Measurements from ENCODE around the gene IL1B.

IL1B gene

GRCh38 chr2:112881217-112881985 lies 44.8 kb upstream of the IL1B start:
- H3K4me3 ChIP-seq (ENCODE audit: low read depth, low read length): no peak overlapping the region
- DNase-seq (ENCODE audit: low read depth): peak; percentile 96
- TF ChIP-seq CTCF (IDR thresholded peaks at IDR 0.05; ENCODE audit: low read depth, low read length) (no peak), MYC (IDR thresholded peaks at IDR 0.05; ENCODE audit: low read depth, low read length) (peak; percentile 48), POLR2A (IDR thresholded peaks at IDR 0.05; ENCODE audit: extremely low read depth, insufficient read length) (no peak), MAX (IDR thresholded peaks at IDR 0.05; ENCODE audit: low read depth, low read length) (peak; percentile 69)

GRCh38 chr2:112880696-112881095 lies 44.1 kb upstream of the IL1B start:
- no peak for TF ChIP-seq MYC (IDR thresholded peaks at IDR 0.05; ENCODE audit: low read depth, low read length)
- TF ChIP-seq CTCF (IDR thresholded peaks at IDR 0.05; ENCODE audit: low read depth, low read length): no peak
- TF ChIP-seq MAX (IDR thresholded peaks at IDR 0.05; ENCODE audit: low read depth, low read length): no peak
- no peak for TF ChIP-seq POLR2A (IDR thresholded peaks at IDR 0.05; ENCODE audit: extremely low read depth, insufficient read length)

GRCh38 chr2:112880091-112880531 lies 43.5 kb upstream of the IL1B start:
- no peak overlapping the region for H3K4me3 ChIP-seq (ENCODE audit: low read depth, low read length)
- 0 out of 2 replicates have a peak, but pooled peaks have one; percentile 8 for TF ChIP-seq MAX (IDR thresholded peaks at IDR 0.05; ENCODE audit: low read depth, low read length)
- no peak for TF ChIP-seq POLR2A (IDR thresholded peaks at IDR 0.05; ENCODE audit: extremely low read depth, insufficient read length)
- DNase-seq (ENCODE audit: low read depth): peak; percentile 26

More at GRCh38 chr2:112880696-112881095, 44.1 kb upstream of the IL1B start:
- peak; percentile 77 for DNase-seq (ENCODE audit: low read depth)
- H3K4me3 ChIP-seq (ENCODE audit: low read depth, low read length): no peak overlapping the region

GRCh38 chr2:112879491-112880041 lies 43.0 kb upstream of the IL1B start:
- no peak overlapping the region for H3K4me3 ChIP-seq (ENCODE audit: low read depth, low read length)
- TF ChIP-seq POLR2A (IDR thresholded peaks at IDR 0.05; ENCODE audit: extremely low read depth, insufficient read length): no peak
- TF ChIP-seq CTCF (IDR thresholded peaks at IDR 0.05; ENCODE audit: low read depth, low read length): no peak
- no peak for TF ChIP-seq MYC (IDR thresholded peaks at IDR 0.05; ENCODE audit: low read depth, low read length)
- TF ChIP-seq MAX (IDR thresholded peaks at IDR 0.05; ENCODE audit: low read depth, low read length): no peak
- peak; percentile 46 for DNase-seq (ENCODE audit: low read depth)

- TF ChIP-seq MYC (IDR thresholded peaks at IDR 0.05; ENCODE audit: low read depth, low read length): no peak
- TF ChIP-seq CTCF (IDR thresholded peaks at IDR 0.05; ENCODE audit: low read depth, low read length): no peak
- TF ChIP-seq POLR2A (IDR thresholded peaks at IDR 0.05; ENCODE audit: extremely low read depth, insufficient read length): no peak
- no peak for TF ChIP-seq MAX (IDR thresholded peaks at IDR 0.05; ENCODE audit: low read depth, low read length)
- H3K4me3 ChIP-seq (ENCODE audit: low read depth, low read length): no peak overlapping the region
- no peak for DNase-seq (ENCODE audit: low read depth)
These were observed 40.8 kb upstream of the IL1B start for GRCh38 chr2:112877423-112877822.

- H3K4me3 ChIP-seq (ENCODE audit: low read depth, low read length): no peak overlapping the region
- TF ChIP-seq CTCF (IDR thresholded peaks at IDR 0.05; ENCODE audit: low read depth, low read length): no peak
- TF ChIP-seq MYC (IDR thresholded peaks at IDR 0.05; ENCODE audit: low read depth, low read length): no peak
- no peak for TF ChIP-seq POLR2A (IDR thresholded peaks at IDR 0.05; ENCODE audit: extremely low read depth, insufficient read length)
- no peak for TF ChIP-seq MAX (IDR thresholded peaks at IDR 0.05; ENCODE audit: low read depth, low read length)
- no peak for DNase-seq (ENCODE audit: low read depth)
These were observed 40.4 kb upstream of the IL1B start for GRCh38 chr2:112876971-112877361.

All from NB4 (cell line).